Pulmonary artery endothelial cell (primary cell): ENCODE results near the gene TRIM15. TPM values are rescaled to one million over a fixed set of nuclear protein-coding genes. Genes with fewer than 3 reads are reported as not detected.

Source experiments
- total RNA-seq: library from RNA; depleted of rRNA; stranded (reverse); fragments of >200 nt; gene quantifications from 2 replicates; pipeline ENCODE4 v1.2.3, GENCODE V29; 2014

Gene TRIM15
- total RNA-seq, 1 donor from 2014 or later = not detected

Other genes starting within 250 kb of the TRIM15 start
- gene HLA-A, start 221.0 kb upstream of the TRIM15 start, total RNA-seq = 328 and 660 TPM in 2 replicates
- gene POLR1H, start 102.3 kb upstream of the TRIM15 start, total RNA-seq = 42.2 and 43.7 TPM in 2 replicates
- 11.5 and 14.0 TPM in 2 replicates for gene PPP1R11, start 96.3 kb upstream of the TRIM15 start, total RNA-seq
- gene RNF39, start 87.8 kb upstream of the TRIM15 start, total RNA-seq = not detected in 2 replicates
- not detected in 2 replicates for gene TRIM31, start 50.5 kb upstream of the TRIM15 start, total RNA-seq
- gene TRIM40, start 27.4 kb upstream of the TRIM15 start, total RNA-seq = not detected in 2 replicates
- not detected in 2 replicates for gene TRIM10, start 2.3 kb upstream of the TRIM15 start, total RNA-seq
- 25.2 and 31.7 TPM in 2 replicates for gene TRIM26, start 49.9 kb downstream of the TRIM15 start, total RNA-seq
- 9.4 and 11.8 TPM in 2 replicates for gene TRIM39, start 163.4 kb downstream of the TRIM15 start, total RNA-seq
- 22.0 and 26.1 TPM in 2 replicates for gene RPP21, start 181.6 kb downstream of the TRIM15 start, total RNA-seq